ENCODE measurements around the gene VAV2.
"Not testable (repeated sequence)": the region's sequence is repeated elsewhere in the genome, so short reads cannot be mapped to it uniquely, and the experiment has no call there.

VAV2 gene

DNA sequence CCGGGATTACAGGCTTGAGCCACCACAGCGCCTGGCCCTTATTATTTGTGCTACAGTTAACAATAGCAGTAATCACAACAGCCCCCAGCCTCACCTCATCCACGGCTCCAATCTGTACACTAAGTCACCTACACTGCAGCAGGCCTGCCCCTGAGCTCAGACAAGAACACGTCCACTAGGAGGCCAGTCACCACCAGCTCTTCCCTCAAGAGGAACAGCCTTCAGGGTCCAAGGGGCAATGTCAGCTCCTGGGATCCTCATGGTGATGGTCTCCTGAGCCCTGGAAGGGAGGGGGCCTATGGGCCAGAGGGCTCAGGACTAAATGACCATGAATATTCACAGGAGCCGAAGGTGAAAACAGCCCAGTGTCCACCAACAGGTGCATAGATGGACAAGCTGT is 67.7 kb downstream of the VAV2 start:
- Histone ChIP-seq H3K4me3 (ENCODE audit: low read depth in 1 of 2, low read length in 1 of 2) (no peak overlapping the region), H3K27me3 (no peaks in the 10 kb centered on the region), H3K9me3 (no peaks in the 10 kb centered on the region), H3K4me1 (ENCODE audit: control insufficient read depth in 1 of 2, insufficient read depth in 1 of 2, low read depth in 1 of 2, low read length in 1 of 2) (no peaks in the 10 kb centered on the region), H3K36me3 (no peaks in the 10 kb centered on the region), H3K27ac (no peak overlapping the region)
- TF ChIP-seq, protein P1, sequence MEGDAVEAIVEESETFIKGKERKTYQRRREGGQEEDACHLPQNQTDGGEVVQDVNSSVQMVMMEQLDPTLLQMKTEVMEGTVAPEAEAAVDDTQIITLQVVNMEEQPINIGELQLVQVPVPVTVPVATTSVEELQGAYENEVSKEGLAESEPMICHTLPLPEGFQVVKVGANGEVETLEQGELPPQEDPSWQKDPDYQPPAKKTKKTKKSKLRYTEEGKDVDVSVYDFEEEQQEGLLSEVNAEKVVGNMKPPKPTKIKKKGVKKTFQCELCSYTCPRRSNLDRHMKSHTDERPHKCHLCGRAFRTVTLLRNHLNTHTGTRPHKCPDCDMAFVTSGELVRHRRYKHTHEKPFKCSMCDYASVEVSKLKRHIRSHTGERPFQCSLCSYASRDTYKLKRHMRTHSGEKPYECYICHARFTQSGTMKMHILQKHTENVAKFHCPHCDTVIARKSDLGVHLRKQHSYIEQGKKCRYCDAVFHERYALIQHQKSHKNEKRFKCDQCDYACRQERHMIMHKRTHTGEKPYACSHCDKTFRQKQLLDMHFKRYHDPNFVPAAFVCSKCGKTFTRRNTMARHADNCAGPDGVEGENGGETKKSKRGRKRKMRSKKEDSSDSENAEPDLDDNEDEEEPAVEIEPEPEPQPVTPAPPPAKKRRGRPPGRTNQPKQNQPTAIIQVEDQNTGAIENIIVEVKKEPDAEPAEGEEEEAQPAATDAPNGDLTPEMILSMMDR (IDR thresholded peaks at IDR 0.05), result no peak

DNA sequence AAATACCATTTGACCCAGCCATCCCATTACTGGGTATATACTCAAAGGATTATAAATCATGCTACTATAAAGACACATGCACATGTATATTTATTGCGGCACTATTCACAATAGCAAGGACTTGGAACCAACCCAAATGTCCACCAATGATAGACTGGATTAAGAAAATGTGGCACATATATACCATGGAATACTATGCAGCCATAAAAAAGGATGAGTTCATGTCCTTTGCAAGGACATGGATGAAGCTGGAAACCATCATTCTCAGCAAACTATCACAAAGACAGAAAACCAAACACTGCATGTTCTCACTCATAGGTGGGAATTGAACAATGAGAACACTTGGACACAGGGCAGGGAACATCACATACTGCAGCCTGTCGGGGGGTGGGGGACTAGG is 68.5 kb downstream of the VAV2 start:
- H3K36me3 ChIP-seq; H3K9me3 ChIP-seq; H3K4me1 ChIP-seq (ENCODE audit: control insufficient read depth in 1 of 2, insufficient read depth in 1 of 2, low read depth in 1 of 2, low read length in 1 of 2): not testable (repeated sequence)

DNA sequence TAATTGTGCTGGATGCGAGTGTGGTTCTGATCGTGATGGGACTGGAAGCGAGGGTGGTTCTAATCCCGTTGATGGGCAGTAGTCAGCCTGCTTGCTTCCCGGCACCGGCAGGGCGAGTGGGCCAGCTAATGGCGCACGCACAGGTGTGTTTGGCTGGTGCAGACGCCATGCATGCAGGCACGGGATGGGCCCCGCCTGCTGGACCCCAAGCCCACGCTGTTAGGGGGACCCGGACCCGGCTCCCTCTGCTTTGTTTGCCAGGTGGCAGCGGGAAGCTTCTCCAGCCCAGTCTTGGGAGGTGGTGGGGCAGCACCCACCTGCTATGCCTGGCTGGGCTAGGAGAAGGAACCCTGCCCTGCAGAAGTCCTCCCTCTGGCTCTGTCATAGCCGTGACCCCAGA is 70.3 kb downstream of the VAV2 start:
- Histone ChIP-seq H3K4me1 (ENCODE audit: control insufficient read depth in 1 of 2, insufficient read depth in 1 of 2, low read depth in 1 of 2, low read length in 1 of 2) (no peaks in the 10 kb centered on the region), H3K9me3 (no peaks in the 10 kb centered on the region), H3K36me3 (no peaks in the 10 kb centered on the region), H3K27ac (no peak overlapping the region), H3K27me3 (peaks cover 11% of the 10 kb centered on the region), H3K4me3 (ENCODE audit: low read depth in 1 of 2, low read length in 1 of 2) (no peak overlapping the region)
- TF ChIP-seq, protein P1 (IDR thresholded peaks at IDR 0.05), result no peak

More for the DNA sequence above, 68.5 kb downstream of the VAV2 start:
- not testable (repeated sequence) for H3K27me3 ChIP-seq; H3K27ac ChIP-seq; H3K4me3 ChIP-seq (ENCODE audit: low read depth in 1 of 2, low read length in 1 of 2)

DNA sequence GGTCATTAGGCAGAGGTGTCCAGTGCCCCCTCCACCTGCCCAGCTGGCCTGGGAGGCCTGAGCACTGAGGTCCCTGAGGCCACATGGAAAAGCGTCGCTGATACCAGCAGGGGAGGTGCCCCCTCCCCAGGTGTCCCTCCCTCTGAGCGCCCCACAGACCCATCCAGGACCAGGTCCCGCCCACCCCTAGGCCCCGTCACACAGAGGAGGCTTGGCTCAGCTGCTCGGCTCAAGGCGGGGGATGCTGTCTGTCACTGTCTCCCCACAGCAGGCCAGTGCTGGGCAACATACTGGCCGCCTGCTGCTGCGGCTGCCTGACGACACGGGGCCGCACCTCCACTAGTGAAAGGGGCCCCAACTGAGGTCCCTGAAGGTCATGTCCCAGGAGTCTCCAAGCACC is 71.7 kb downstream of the VAV2 start:
- Histone ChIP-seq H3K36me3 (no peaks in the 10 kb centered on the region), H3K27ac (no peak overlapping the region), H3K4me1 (ENCODE audit: control insufficient read depth in 1 of 2, insufficient read depth in 1 of 2, low read depth in 1 of 2, low read length in 1 of 2) (no peaks in the 10 kb centered on the region), H3K4me3 (ENCODE audit: low read depth in 1 of 2, low read length in 1 of 2) (no peak overlapping the region), H3K27me3 (peaks cover 11% of the 10 kb centered on the region), H3K9me3 (no peaks in the 10 kb centered on the region)
- TF ChIP-seq, protein P1 (IDR thresholded peaks at IDR 0.05), result no peak

DNA sequence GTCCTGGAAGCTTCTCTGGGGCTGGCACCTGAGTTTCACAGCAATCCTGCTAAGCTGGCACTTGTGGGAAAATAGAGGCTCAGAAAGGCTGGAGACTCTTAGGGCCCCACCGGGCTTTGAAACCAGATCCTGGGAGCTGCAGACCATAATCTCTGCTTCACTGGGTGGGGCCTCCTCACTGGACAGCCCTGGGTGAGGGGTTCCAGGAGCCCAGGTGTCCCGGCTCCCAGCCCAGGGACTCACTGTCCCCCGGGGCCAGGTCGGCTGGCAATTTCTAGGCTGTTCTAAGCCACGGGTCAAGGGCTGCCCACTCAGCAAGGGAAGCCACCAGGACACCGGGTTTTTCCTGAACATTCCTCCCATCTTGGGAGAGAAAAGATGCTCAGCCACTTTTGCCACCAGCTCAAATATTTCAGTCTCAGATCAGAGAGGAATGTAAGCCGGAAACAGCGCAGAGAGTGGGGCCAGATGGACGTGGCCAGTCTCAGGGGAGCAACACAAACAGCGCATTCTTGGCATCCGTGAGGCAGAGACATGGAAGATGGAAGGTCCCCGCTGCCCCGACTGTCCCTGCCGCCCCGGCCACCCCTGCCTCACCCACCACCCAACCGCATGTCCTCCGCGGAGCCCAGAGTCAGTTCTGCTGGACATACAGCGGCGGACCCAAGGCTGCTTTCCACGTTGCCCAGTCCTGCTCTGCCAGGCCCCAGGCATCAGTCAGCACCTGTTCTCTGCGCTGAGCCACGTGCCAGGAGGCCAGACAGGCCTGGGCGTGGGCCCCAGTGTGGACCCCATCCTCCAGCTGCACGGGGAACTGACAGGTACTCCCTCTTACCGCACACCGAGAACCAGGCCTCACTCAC is 72.6 kb downstream of the VAV2 start:
- Histone ChIP-seq H3K9me3 (no peaks in the 10 kb centered on the region), H3K27ac (no peak overlapping the region), H3K4me3 (ENCODE audit: low read depth in 1 of 2, low read length in 1 of 2) (no peak overlapping the region), H3K27me3 (peaks cover 17% of the 10 kb centered on the region), H3K4me1 (ENCODE audit: control insufficient read depth in 1 of 2, insufficient read depth in 1 of 2, low read depth in 1 of 2, low read length in 1 of 2) (no peaks in the 10 kb centered on the region), H3K36me3 (no peaks in the 10 kb centered on the region)
- TF ChIP-seq, protein P1 (IDR thresholded peaks at IDR 0.05), result no peak

DNA sequence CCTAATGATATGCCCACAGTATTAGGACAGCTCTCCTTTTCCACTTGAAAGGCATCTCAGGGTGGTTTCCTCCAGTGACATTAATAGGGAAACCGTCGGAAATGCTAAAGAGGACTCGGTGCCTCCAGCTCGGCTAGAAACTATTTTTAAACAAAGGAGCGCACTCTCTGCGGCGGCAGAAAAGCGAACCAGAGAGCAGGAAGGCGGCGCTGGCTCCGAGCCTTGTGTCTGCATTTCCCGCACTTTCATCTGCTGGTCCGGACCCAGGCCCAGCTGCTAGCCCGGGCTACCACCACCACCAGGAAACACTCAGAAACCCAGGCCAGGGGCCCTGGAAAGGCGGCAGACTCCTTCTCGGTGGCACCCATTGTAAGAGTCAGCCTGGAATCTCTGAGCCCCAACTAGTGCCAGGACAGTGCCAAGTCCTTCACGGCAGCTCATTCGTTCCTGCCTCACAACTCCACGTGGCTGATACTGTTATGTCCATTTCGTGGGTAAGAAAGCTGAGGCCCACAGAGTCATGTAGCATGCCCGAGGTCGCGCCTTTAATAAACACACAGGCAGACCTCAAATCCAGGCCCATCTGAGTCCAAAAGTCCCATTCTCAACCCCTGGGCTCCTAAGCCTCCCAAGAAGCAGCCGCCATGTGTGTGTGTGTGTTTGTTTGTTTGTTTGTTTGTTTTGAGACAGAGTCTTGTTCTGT is 73.9 kb downstream of the VAV2 start:
- no peaks in the 10 kb centered on the region for H3K36me3 ChIP-seq
- H3K4me1 ChIP-seq (ENCODE audit: control insufficient read depth in 1 of 2, insufficient read depth in 1 of 2, low read depth in 1 of 2, low read length in 1 of 2), result no peaks in the 10 kb centered on the region
- H3K27ac ChIP-seq, result no peak overlapping the region
- peaks cover 17% of the 10 kb centered on the region for H3K27me3 ChIP-seq
- TF ChIP-seq, protein P1 (IDR thresholded peaks at IDR 0.05), result no peak
- no peaks in the 10 kb centered on the region for H3K9me3 ChIP-seq
- H3K4me3 ChIP-seq (ENCODE audit: low read depth in 1 of 2, low read length in 1 of 2), result no peak overlapping the region
